ENCODE results near the gene LIMS2.

DNA sequence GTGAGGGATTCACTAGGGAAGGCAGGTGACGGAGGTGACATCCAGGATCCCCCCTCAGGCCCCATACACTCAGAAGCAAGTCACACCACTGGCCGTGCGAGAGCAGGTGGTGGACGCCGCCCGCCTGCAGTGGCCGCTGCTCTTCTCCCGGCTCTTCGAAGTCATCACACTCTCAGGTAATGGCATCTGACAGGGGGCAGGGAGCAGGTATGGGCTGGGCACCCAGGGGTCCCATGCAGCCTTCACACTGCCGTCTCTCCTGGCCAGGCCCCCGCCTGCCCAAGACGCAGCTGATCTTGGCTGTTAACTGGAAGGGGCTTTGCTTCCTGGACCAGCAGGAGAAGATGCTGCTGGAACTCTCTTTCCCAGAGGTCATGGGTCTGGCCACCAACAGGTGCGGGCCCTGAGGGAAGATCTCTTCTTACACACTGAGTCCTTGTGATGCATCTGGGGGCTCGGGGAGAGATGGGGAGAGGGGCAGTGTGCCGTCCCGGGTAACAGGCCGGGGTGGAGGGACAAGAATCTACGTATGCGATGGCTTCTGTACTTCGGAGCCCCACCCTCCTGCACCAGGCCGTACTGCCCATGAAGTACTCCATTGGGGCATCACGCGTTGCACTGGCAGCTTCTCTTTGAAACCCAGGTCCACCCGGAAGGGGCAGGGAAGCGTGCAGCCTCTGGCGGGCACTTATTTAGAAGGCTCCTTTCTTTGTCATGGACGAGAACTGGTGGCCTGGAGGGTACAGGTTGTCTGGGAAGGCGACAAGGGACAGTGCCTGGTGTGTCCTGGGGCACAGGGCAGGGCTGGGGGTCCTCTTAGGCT is 48.2 kb downstream of the LIMS2 start:
- TF ChIP-seq CTCF (IDR thresholded peaks at IDR 0.05) (no peak), POLR2A (IDR thresholded peaks at IDR 0.05) (no peak), EP300 (IDR thresholded peaks at IDR 0.05) (no peak)

Data from upper lobe of left lung (tissue), 4 donors.